ENCODE measurements around the gene AKR1B1. TPM values are rescaled to one million over a fixed set of nuclear protein-coding genes. Genes with fewer than 3 reads are reported as not detected.
A peak's percentile ranks its signal among the peaks of the same experiment; 100 is the strongest.

Gene AKR1B1
- total RNA-seq, 1 experiment from 2014 or later = 103 TPM

DNA sequence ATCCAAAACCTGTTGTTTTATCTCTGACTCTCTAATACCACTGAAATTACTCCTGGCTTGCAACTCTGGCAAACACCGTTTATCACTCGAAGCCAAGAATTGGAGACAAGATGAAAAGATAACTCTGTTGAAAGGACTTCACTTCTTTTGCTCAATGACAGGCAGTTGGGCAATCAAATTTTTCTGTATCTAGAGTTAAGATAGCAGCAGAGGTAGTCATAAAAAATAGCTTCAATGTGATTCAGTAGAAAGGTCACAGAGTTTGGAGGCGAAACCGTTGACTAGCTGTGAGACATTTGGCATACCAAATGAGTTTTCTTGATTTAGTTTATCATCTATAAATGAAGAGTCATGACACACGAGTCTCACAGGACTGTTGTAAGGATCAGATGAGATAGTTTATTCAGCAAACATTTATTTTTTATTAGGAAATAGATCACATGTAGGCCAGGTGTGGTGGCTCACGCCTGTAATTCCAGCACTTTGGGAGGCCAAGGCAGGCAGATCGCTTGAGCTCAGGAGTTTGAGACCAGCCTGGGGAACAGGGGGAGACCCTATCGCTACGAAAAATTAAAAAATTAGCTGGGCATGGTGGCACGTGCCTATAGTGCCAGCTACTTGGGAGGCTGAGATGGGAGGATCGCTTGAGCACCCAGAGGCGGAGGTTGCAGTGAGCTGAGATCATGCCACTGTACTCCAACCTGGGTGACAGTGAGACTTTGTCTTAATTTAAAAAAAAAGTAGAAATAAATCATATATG lies 23.6 kb downstream of the AKR1B1 start:
- H3K36me3 ChIP-seq = peaks cover 3% of the 10 kb centered on the region; the same call in 1 of the 2 replicates
- H3K4me1 ChIP-seq (replicated peaks) = peaks cover 8% of the 10 kb centered on the region
- H3K27me3 ChIP-seq (replicated peaks) = no peaks in the 10 kb centered on the region
- H3K9me3 ChIP-seq (replicated peaks) = no peaks in the 10 kb centered on the region; the same call in none of the 2 replicates
- no peak overlapping the region for H3K27ac ChIP-seq
- H3K4me3 ChIP-seq = no peak overlapping the region
- no peak for DNase-seq (ENCODE audit: low read depth in 1 of 2, low spot score in 2 of 2)

DNA sequence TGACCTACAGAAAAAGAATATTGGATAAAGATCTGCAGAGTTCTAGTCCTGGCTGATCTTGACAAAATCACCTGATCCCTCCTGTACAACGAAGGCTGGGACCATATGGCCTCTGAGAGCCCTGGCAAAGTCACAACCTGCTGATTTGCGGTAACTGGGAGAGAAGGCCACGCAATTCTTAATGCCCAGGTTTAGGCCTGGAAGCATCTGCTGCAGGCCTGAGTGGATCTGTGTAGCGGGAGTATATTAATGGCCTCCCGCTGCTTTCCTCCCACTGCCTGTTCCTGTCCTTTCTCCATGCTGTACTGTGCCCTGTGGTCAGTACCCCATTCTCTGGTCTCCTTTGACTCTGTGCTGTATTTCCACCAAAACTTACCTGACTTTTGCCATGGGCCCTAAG lies 24.2 kb downstream of the AKR1B1 start:
- 0 out of 2 replicates have a peak, but pooled peaks cover 2% of the 10 kb centered on the region for H3K36me3 ChIP-seq
- H3K27me3 ChIP-seq (replicated peaks) = no peaks in the 10 kb centered on the region
- peaks cover 8% of the 10 kb centered on the region for H3K4me1 ChIP-seq (replicated peaks)
- H3K4me3 ChIP-seq = no peak overlapping the region
- no peaks in the 10 kb centered on the region; the same call in none of the 2 replicates for H3K9me3 ChIP-seq (replicated peaks)
- DNase-seq (ENCODE audit: low read depth in 1 of 2, low spot score in 2 of 2) = no peak
- no peak overlapping the region for H3K27ac ChIP-seq

DNA sequence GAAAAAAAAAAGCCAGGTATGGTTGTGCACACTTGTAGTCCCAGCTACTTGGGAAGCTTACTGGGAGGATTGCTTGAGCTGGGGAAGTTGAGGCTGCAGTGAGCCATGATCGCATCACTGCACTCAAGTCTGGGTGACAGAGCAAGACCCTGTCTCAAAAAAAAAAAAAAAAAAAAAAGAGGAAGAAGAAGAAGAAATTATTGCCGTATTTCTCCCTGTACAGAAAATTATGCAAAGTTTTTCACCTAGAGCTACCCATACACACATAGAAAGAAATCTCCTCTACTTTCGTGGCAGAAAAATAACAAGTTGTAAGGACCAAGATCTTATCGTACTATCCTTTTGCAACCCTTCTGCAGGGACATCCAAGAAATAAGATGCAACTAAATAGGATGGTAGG lies 25.5 kb downstream of the AKR1B1 start:
- H3K9me3 ChIP-seq (replicated peaks) = no peaks in the 10 kb centered on the region; the same call in none of the 2 replicates

DNA sequence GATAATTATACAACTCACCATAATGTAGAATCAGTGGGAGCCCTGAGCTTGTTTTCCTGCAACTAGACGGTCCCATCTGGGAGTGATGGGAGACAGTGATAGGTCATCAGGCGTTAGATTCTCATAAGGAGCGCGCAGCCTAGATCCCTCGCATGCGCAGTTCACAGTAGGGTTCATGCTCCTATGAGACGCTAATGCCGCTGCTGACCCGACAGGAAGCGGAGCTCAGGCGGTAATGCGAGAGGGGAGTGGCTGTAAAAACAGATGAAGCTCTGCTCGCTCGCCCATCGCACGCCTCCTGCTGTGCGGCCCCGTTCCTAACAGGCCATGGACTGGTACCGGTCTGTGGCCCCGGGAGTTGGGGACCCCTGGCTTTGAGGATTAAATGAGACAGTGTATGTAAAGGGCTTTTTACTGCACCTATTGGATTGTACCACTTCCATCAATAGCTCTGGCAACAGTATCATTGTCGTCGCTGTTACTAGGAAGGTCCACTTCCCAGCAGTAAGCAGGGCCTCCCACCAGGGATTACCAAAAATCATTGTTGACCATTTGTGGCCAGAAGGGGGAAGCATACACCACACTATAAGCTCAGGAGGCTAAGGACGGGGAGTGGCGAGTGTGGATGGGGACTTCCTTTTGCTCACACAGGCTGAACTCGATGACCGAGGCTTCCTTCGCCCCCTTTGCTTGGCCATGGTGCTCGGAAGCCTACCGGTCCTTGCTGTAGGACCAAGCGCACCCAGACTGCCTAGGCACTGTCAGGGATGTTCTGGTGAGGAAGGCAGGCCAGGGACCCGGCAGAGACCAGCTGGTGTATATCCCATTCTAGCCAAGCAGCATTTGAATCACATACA lies 26.4 kb downstream of the AKR1B1 start:
- Histone ChIP-seq H3K9me3 (replicated peaks) (no peaks in the 10 kb centered on the region; the same call in 1 of the 2 replicates), H3K4me3 (peak overlapping the region; percentile 35), H3K27me3 (replicated peaks) (no peaks in the 10 kb centered on the region), H3K36me3 (no peaks in the 10 kb centered on the region), H3K27ac (peak overlapping the region; percentile 57), H3K4me1 (replicated peaks) (peaks cover 8% of the 10 kb centered on the region)
- DNase-seq (ENCODE audit: low read depth in 1 of 2, low spot score in 2 of 2) = peak; percentile 94 to 97

More for the DNA sequence above, 25.5 kb downstream of the AKR1B1 start:
- Histone ChIP-seq H3K4me3 (no peak overlapping the region), H3K27me3 (replicated peaks) (no peaks in the 10 kb centered on the region), H3K4me1 (replicated peaks) (peaks cover 8% of the 10 kb centered on the region), H3K27ac (no peak overlapping the region), H3K36me3 (0 out of 2 replicates have a peak, but pooled peaks cover 1% of the 10 kb centered on the region)
- no peak for DNase-seq (ENCODE audit: low read depth in 1 of 2, low spot score in 2 of 2)

DNA sequence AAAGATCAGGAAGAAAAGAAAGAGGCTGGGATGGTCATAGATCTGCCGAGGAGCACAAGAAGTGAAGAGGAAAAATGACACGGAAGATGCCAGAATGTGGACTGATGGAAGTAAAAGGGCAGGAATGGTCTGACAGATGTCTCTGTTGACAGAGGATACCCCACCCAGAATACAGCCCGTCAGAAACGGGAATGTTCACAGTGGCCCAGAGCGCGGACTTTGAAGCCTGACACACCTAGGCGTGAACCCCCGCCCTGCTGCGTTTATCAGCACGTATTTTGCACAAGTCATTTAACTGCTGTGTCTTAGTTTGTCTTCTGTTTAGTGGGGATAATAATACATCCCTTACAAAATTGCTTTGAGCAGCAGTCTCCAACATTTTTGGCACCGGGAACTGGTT lies 27.1 kb downstream of the AKR1B1 start:
- H3K36me3 ChIP-seq = no peaks in the 10 kb centered on the region
- peak overlapping the region; percentile 57 for H3K27ac ChIP-seq
- H3K9me3 ChIP-seq (replicated peaks) = no peaks in the 10 kb centered on the region
- peaks cover 8% of the 10 kb centered on the region for H3K4me1 ChIP-seq (replicated peaks)
- peak overlapping the region; percentile 35 for H3K4me3 ChIP-seq
- no peak for DNase-seq (ENCODE audit: low read depth in 1 of 2, low spot score in 2 of 2)
- H3K27me3 ChIP-seq (replicated peaks) = no peaks in the 10 kb centered on the region

DNA sequence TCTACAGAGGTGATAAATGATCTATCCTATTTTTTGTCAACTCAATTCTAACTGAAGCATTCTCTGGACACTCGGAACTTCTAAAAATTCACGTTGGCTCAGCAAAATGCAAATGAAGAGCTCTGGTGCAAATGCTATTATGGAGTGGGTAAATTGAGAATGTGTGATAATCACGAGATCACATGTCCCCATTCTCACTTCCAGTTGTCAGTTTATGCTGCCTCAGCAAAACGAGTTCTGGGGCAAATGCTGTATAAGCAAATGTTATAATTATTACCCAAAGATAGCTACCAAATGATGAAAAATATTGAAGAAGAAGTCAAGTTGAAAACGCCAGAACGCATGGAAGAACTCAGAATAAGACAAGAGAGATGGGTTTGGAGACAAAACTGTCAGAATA lies 29.4 kb downstream of the AKR1B1 start:
- H3K4me3 ChIP-seq = no peak overlapping the region
- peaks cover 8% of the 10 kb centered on the region for H3K4me1 ChIP-seq (replicated peaks)
- no peaks in the 10 kb centered on the region for H3K9me3 ChIP-seq (replicated peaks)
- H3K27ac ChIP-seq = no peak overlapping the region
- no peaks in the 10 kb centered on the region for H3K27me3 ChIP-seq (replicated peaks)
- DNase-seq (ENCODE audit: low read depth in 1 of 2, low spot score in 2 of 2) = no peak
- H3K36me3 ChIP-seq = no peaks in the 10 kb centered on the region

DNA sequence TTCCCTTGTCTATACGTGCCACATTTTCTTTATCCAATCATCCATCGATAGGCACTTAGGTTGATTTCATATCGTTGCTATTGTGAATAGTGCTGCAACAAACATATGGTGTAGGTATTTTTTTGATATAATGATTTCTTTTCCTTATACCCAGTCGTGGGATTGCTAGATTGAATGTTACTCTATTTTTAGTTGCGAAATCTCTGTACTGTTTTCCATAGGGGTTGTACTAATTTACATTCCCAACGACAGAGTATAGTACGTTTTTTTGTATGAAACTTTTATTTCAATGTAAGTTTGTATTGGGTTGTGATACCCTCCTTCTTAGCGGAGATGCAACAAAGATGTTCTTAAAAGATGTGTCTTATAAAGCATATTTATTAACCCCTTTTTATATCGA lies 30.0 kb downstream of the AKR1B1 start:
- Histone ChIP-seq H3K36me3 (no peaks in the 10 kb centered on the region), H3K4me1 (replicated peaks) (peaks cover 8% of the 10 kb centered on the region), H3K27me3 (replicated peaks) (no peaks in the 10 kb centered on the region), H3K9me3 (replicated peaks) (no peaks in the 10 kb centered on the region), H3K4me3 (no peak overlapping the region), H3K27ac (no peak overlapping the region)
- DNase-seq (ENCODE audit: low read depth in 1 of 2, low spot score in 2 of 2) = no peak

DNA sequence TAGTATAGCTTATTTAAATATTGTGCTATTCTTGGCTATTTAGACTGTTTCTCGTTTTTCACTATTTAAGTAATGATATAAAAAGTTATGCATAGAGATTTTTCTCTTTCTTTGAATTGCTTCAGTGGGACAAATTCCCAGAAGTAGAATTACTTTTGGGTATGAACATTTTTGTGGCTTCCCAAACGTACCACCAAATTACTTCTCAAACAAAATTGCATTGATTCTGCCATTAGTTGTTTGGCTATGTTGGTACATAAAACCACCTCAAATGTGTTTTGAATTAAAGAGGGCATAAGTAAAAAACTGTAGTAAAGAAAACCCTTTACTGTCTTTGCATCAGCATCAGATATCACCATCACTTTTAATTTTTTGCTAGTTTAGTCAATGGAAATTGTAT lies 31.0 kb downstream of the AKR1B1 start:
- Histone ChIP-seq H3K9me3 (replicated peaks) (no peaks in the 10 kb centered on the region), H3K36me3 (no peaks in the 10 kb centered on the region), H3K27ac (no peak overlapping the region), H3K27me3 (replicated peaks) (no peaks in the 10 kb centered on the region), H3K4me1 (replicated peaks) (peaks cover 6% of the 10 kb centered on the region), H3K4me3 (no peak overlapping the region)
- no peak for DNase-seq (ENCODE audit: low read depth in 1 of 2, low spot score in 2 of 2)

DNA sequence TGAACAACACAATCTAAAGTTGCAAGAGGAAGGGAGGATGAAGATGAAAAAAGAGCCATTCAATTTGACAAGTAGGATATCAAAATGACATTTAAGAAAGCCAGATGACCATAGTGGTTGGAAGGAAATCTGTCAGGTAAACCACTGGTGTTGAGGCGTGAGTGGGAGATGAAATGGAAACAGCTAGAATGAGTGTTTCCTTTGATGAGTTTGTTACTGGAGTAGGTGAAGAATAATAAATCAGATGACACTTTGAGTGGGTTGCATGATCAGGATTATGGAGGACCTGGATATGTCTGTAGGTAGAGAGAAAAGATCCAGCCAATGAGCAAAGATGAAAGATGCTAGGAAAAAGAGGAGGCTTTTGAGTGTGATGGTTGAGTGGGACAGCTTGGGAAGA lies 33.1 kb downstream of the AKR1B1 start:
- no peaks in the 10 kb centered on the region for H3K27me3 ChIP-seq (replicated peaks)
- no peak overlapping the region for H3K4me3 ChIP-seq
- H3K27ac ChIP-seq = no peak overlapping the region
- no peaks in the 10 kb centered on the region for H3K9me3 ChIP-seq (replicated peaks)
- no peak for DNase-seq (ENCODE audit: low read depth in 1 of 2, low spot score in 2 of 2)
- no peaks in the 10 kb centered on the region for H3K36me3 ChIP-seq
- no peaks in the 10 kb centered on the region for H3K4me1 ChIP-seq (replicated peaks)

DNA sequence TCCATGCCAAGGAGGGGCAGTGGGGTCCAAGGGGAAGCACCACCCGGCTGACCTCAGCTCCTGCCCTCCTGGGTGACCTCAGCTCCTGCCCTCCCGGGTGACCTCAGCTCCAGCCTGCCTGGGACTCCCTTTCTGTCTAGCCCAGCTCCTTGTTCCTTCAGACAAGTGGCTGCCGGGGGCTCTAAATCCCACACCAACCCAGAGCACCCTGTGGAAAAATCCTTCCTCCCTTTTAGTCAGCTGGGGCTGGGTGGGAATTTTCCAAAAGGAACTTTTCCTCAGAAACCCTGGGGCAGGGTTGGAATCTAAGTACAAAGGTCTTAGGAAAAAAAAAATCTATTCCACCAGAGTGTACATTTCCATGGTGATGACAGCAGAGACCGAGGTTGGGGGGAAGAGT lies 36.3 kb downstream of the AKR1B1 start:
- no peak for DNase-seq (ENCODE audit: low read depth in 1 of 2, low spot score in 2 of 2)
- H3K27ac ChIP-seq = no peak overlapping the region
- no peaks in the 10 kb centered on the region for H3K36me3 ChIP-seq
- no peaks in the 10 kb centered on the region for H3K27me3 ChIP-seq (replicated peaks)
- H3K4me1 ChIP-seq (replicated peaks) = no peaks in the 10 kb centered on the region
- no peak overlapping the region for H3K4me3 ChIP-seq
- no peaks in the 10 kb centered on the region for H3K9me3 ChIP-seq (replicated peaks)

DNA sequence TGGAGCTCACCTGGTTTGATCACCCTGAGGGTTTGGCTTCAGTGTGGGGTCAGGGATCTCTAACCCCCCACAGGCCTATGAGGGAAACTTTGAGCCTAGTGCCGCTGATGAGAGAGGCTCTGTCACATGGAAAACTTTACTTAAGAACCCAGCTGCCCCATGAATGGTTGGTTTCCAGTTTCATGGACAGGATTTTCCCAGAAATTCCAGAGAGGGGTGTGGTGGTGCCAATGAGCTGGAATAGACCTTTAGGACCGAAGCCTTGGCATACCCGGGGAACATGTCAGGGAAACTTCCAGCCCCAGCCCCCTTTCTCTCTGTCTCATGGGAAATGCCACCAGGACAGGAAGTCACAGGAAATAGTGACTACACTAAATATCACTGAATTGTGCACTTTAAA lies 36.9 kb downstream of the AKR1B1 start:
- no peaks in the 10 kb centered on the region for H3K4me1 ChIP-seq (replicated peaks)
- H3K27ac ChIP-seq = no peak overlapping the region
- no peak for DNase-seq (ENCODE audit: low read depth in 1 of 2, low spot score in 2 of 2)

DNA sequence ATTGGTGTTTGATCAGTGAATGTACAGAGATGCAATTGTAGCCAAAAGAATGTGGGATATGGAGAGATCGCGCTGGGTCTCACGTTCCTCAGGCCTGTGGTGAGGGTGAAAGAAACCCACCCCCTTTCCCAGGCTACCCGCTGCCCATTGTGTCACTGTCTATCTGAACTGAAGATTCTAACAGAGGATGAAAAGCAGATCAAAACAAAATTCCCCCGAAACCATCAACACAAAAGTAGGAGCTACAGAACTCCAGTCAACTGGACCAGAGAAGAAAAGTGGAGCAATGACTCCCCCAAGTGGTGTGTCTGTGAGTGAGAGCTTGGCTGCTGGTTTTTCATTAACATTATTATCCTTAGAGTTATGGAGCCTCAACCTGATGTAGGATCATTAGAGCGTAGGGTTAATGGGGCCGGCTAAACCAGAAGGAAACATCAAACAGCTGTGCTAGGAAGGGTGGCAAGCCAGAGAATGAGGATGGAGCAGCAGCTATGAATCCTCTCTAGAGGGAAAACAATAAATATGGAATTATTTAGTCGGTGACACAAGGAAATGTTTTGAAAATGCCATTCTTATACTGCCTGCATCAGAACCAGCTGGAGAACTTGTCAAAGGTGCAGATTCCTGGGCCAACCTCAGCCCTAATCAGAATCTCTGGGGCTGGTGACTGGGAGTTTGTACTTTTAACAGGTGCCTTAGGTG lies 38.3 kb downstream of the AKR1B1 start:
- Histone ChIP-seq H3K4me1 (replicated peaks) (no peaks in the 10 kb centered on the region), H3K27me3 (replicated peaks) (no peaks in the 10 kb centered on the region), H3K36me3 (no peaks in the 10 kb centered on the region), H3K9me3 (replicated peaks) (no peaks in the 10 kb centered on the region), H3K4me3 (no peak overlapping the region), H3K27ac (no peak overlapping the region)
- DNase-seq (ENCODE audit: low read depth in 1 of 2, low spot score in 2 of 2) = peak in 1 of 2 experiments; percentile 15

More for the DNA sequence above, 36.9 kb downstream of the AKR1B1 start:
- no peaks in the 10 kb centered on the region for H3K27me3 ChIP-seq (replicated peaks)
- H3K36me3 ChIP-seq = no peaks in the 10 kb centered on the region
- H3K4me3 ChIP-seq = no peak overlapping the region
- H3K9me3 ChIP-seq (replicated peaks) = no peaks in the 10 kb centered on the region

DNA sequence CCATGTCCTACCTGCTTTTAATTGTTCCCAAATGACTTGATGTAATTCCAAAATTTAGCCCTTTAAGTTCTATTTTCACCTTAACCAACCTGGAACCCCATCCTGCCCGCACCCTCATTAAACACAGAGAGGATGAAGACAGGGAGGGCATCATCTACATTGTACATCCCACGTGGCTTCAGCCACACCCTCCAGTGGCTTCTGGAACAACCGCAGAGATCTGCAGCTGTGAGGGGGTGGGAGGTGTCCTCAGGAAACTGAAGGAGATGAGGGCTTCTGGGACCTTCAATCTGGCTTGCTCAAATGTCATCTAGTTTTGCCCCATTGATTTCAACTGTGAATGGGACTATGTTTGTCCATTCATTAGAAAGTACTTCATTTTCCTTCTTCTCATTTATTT lies 39.0 kb downstream of the AKR1B1 start:
- DNase-seq (ENCODE audit: low read depth in 1 of 2, low spot score in 2 of 2) = no peak
- H3K4me3 ChIP-seq = no peak overlapping the region
- no peak overlapping the region for H3K27ac ChIP-seq
- H3K9me3 ChIP-seq (replicated peaks) = no peaks in the 10 kb centered on the region
- H3K4me1 ChIP-seq (replicated peaks) = no peaks in the 10 kb centered on the region
- H3K27me3 ChIP-seq (replicated peaks) = no peaks in the 10 kb centered on the region
- no peaks in the 10 kb centered on the region for H3K36me3 ChIP-seq
